Keratinocyte (primary cell): Measurements from ENCODE around the gene KDSR. TPM values are rescaled to one million over a fixed set of nuclear protein-coding genes. Genes with fewer than 3 reads are reported as not detected.

Source experiments
- DNase-seq: peaks from one replicate; pipeline ENCODE4 v3.0.0-alpha.2; 2011; ENCODE audit warnings: low read depth, missing footprints, low spot score
- FAIRE-seq: peaks from 2 replicates; lab custom pipeline; 2011; peaks lifted over from hg19 to GRCh38; lab: Jason Lieb, UNC
- H2AFZ ChIP-seq: 2 replicates; pipeline ENCODE4 v1.6.0; 2012; ENCODE audit warnings: low read length, control low read depth, inconsistent platforms; ENCODE audit not compliant: control insufficient read depth
- H3K27ac ChIP-seq: 2 replicates; pipeline ENCODE4 v1.5.1; 2011; ENCODE audit warnings: low read length; ENCODE audit not compliant: control insufficient read depth, insufficient read depth
- H3K27me3 ChIP-seq: 3 replicates; pipeline ENCODE4 v1.6.0; 2011; ENCODE audit warnings: low read length; ENCODE audit not compliant: control insufficient read depth, insufficient read depth; ENCODE audit errors: extremely low read depth
- H3K36me3 ChIP-seq, 2 experiments: 2 replicates in 1 of 2; 3 replicates in 1 of 2; pipeline ENCODE4 v1.5.1; 2011; ENCODE audit warnings: low read length in 2 of 2, mild to moderate bottlenecking in 1 of 2; ENCODE audit not compliant: control insufficient read depth in 2 of 2, insufficient read depth in 2 of 2; ENCODE audit errors: extremely low read depth in 1 of 2
- H3K4me1 ChIP-seq: 3 replicates; pipeline ENCODE4 v1.5.1; 2011; ENCODE audit warnings: low read length; ENCODE audit not compliant: control insufficient read depth, insufficient read depth; ENCODE audit errors: extremely low read depth
- H3K4me2 ChIP-seq: 3 replicates; pipeline ENCODE4 v1.6.0; 2011; ENCODE audit warnings: low read depth, low read length; ENCODE audit not compliant: control insufficient read depth, insufficient read depth; ENCODE audit errors: extremely low read depth
- H3K4me3 ChIP-seq, 3 experiments: fragments of 200-600 bp in 1 of 3; sonication (generic) in 1 of 3; 2 replicates in 2 of 3; 3 replicates in 1 of 3; pipeline ENCODE4 v1.5.1; 2011 to 2016; ENCODE audit warnings: low read length in 3 of 3, mild to moderate bottlenecking in 3 of 3, control low read depth in 2 of 3, inconsistent platforms in 1 of 3, low read depth in 1 of 3, mixed read lengths in 1 of 3, mixed run types in 1 of 3, moderate library complexity in 1 of 3; ENCODE audit not compliant: control insufficient read depth in 2 of 3, insufficient read depth in 2 of 3; ENCODE audit errors: extremely low read depth in 1 of 3
- H3K79me2 ChIP-seq: 2 replicates; pipeline ENCODE4 v1.6.0; 2012; ENCODE audit warnings: low read length; ENCODE audit not compliant: control insufficient read depth, insufficient read depth
- H3K9ac ChIP-seq: 3 replicates; pipeline ENCODE4 v1.6.0; 2011; ENCODE audit warnings: low read length; ENCODE audit not compliant: control insufficient read depth, insufficient read depth; ENCODE audit errors: extremely low read depth
- H3K9me1 ChIP-seq: 3 replicates; pipeline ENCODE4 v1.6.0; 2011; ENCODE audit warnings: low read length; ENCODE audit not compliant: control insufficient read depth, insufficient read depth; ENCODE audit errors: extremely low read depth
- H3K9me3 ChIP-seq: 2 replicates; pipeline ENCODE4 v1.5.1; 2012; ENCODE audit warnings: low read depth, low read length; ENCODE audit not compliant: control insufficient read depth
- H4K20me1 ChIP-seq: 3 replicates; pipeline ENCODE4 v1.6.0; 2011; ENCODE audit warnings: low read length; ENCODE audit not compliant: control insufficient read depth, insufficient read depth; ENCODE audit errors: extremely low read depth
- EZH2 ChIP-seq: IDR thresholded peaks from one replicate; pipeline ENCODE4 v1.6.1; 2012; ENCODE audit warnings: inconsistent platforms, mild to moderate bottlenecking, low read length, moderate library complexity
- dilution Hi-C: fragments of 300-500 bp; cut with MboI; formaldehyde crosslinking; loops from one replicate; pipeline ENCODE4 v1.7.0; 2020; ENCODE audit warnings: low sequenced_read_pairs; ENCODE audit not compliant: extremely low pct_ligation_motif_present
- polyA plus RNA-seq, 5 experiments: library from polyadenylated mRNA; depleted of rRNA in 3 of 5; stranded (reverse) in 3 of 5; stranded (forward) in 1 of 5; unstranded in 1 of 5; fragments of >200 nt; gene quantifications; 1 replicate in 1 of 5; 2 replicates in 3 of 5; 3 replicates in 1 of 5; pipeline versions ENCODE4 v1.2.1 to v1.2.3, GENCODE V29; 2011 to 2012; ENCODE audit warnings: missing spikeins in 2 of 5, low read depth in 1 of 5, low replicate concordance in 1 of 5
- TF ChIP-seq, protein P1 (sequence below), 3 experiments: IDR thresholded peaks in 1 of 3; conservative IDR thresholded peaks in 1 of 3; optimal IDR thresholded peaks in 1 of 3; 2 replicates in 2 of 3; 3 replicates in 1 of 3; pipeline versions ENCODE3 to v1.5.1; 2011; ENCODE audit warnings: low read length in 3 of 3, mild to moderate bottlenecking in 3 of 3, moderate library complexity in 2 of 3, control low read depth in 1 of 3, inconsistent platforms in 1 of 3; ENCODE audit not compliant: insufficient read depth in 2 of 3; ENCODE audit errors: extremely low read depth in 1 of 3

The KDSR gene
- polyA plus RNA-seq, 1 donor (not counting 4 experiments of a cell fraction or from before 2014, with no cell fraction given), result 68.6 TPM

DNA sequence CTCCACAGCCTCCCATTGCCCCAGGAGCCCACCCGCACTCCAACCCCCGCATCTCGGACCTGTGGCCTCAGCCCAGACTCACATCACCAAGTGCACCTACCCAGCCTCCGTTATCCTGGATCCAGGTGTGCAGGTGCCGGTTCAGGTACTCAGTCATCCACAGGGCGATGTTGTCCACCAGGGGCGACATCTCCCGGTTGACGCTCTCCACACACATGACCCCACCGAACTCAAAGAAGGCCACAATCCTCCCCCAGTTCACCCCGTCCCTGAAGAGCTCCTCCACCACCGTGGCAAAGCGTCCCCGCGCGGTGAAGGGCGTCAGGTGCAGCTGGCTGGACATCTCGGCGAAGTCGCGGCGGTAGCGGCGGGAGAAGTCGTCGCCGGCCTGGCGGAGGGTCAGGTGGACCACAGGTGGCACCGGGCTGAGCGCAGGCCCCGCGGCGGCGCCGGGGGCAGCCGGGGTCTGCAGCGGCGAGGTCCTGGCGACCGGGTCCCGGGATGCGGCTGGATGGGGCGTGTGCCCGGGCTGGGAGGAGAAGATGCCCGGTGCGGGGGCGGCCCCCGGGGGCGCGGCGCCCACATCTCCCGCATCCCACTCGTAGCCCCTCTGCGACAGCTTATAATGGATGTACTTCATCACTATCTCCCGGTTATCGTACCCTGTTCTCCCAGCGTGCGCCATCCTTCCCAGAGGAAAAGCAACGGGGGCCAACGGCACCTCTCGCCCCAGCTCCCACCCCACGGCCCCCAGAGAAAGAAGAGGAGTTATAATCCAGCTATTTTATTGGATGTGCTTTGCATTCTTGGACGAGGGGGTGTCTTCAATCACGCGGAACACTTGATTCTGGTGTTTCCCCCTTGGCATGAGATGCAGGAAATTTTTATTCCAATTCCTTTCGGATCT lies 48.8 kb downstream of the KDSR start:
- no peaks in the 10 kb centered on the region for H3K9me3 ChIP-seq
- H4K20me1 ChIP-seq, result no peaks in the 10 kb centered on the region
- peaks cover 20% of the 10 kb centered on the region for H3K4me1 ChIP-seq
- no peak overlapping the region for H3K27ac ChIP-seq
- H3K9ac ChIP-seq, result peak overlapping the region; percentile 70
- peaks cover 10% of the 10 kb centered on the region for H3K27me3 ChIP-seq
- H3K4me3 ChIP-seq, result peak overlapping the region; percentile 11 to 84 (median 74)
- no peaks in the 10 kb centered on the region for H3K36me3 ChIP-seq
- H3K4me2 ChIP-seq, result peak overlapping the region; percentile 95
- no peak for FAIRE-seq
- dilution Hi-C loops, result loop anchor here (25.0 kb wide), 1 partner anchor 306 kb away; no protein-coding TSS in a partner anchor
- no peak overlapping the region for H2AFZ ChIP-seq
- no peak for DNase-seq
- peak; percentile 1 for TF ChIP-seq EZH2
- TF ChIP-seq, protein P1, sequence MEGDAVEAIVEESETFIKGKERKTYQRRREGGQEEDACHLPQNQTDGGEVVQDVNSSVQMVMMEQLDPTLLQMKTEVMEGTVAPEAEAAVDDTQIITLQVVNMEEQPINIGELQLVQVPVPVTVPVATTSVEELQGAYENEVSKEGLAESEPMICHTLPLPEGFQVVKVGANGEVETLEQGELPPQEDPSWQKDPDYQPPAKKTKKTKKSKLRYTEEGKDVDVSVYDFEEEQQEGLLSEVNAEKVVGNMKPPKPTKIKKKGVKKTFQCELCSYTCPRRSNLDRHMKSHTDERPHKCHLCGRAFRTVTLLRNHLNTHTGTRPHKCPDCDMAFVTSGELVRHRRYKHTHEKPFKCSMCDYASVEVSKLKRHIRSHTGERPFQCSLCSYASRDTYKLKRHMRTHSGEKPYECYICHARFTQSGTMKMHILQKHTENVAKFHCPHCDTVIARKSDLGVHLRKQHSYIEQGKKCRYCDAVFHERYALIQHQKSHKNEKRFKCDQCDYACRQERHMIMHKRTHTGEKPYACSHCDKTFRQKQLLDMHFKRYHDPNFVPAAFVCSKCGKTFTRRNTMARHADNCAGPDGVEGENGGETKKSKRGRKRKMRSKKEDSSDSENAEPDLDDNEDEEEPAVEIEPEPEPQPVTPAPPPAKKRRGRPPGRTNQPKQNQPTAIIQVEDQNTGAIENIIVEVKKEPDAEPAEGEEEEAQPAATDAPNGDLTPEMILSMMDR (optimal IDR thresholded peaks at IDR 0.05 in 1 of 3, IDR thresholded peaks at IDR 0.05 in 1 of 3, conservative IDR thresholded peaks at IDR 0.05 in 1 of 3; ENCODE audit: extremely low read depth in 1 of 3, insufficient read depth in 2 of 3, low read length in 3 of 3), result peak; percentile 59 to 78 (median 70)
- no peaks in the 10 kb centered on the region for H3K9me1 ChIP-seq
- H3K79me2 ChIP-seq, result no peaks in the 10 kb centered on the region

DNA sequence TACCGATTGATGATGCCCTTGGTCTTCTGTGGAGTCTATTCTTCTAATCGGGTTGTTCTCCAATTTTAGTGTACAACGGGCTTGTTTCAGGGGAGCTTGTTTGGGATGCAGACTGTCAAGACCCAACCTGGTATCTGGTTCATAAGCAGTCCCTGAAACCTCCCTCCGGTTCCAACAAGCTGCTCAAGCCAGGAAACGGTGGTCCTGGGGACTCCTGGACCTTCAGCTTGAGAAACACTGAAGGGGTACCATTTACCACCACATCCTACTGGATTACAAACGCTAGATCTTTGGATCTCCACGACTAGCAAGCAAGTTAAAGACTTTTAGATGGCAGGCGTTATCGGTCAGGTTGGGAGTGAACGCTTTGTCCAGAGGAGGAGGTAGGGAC lies 49.5 kb downstream of the KDSR start:
- no peak overlapping the region for H3K4me2 ChIP-seq
- no peaks in the 10 kb centered on the region for H3K79me2 ChIP-seq
- H3K9ac ChIP-seq, result no peak overlapping the region
- H3K4me1 ChIP-seq, result peaks cover 16% of the 10 kb centered on the region
- no peaks in the 10 kb centered on the region for H3K36me3 ChIP-seq
- no peak overlapping the region for H3K4me3 ChIP-seq
- no peaks in the 10 kb centered on the region for H4K20me1 ChIP-seq
- TF ChIP-seq EZH2, result no peak
- TF ChIP-seq, protein P1 (optimal IDR thresholded peaks at IDR 0.05 in 1 of 3, IDR thresholded peaks at IDR 0.05 in 1 of 3, conservative IDR thresholded peaks at IDR 0.05 in 1 of 3; ENCODE audit: extremely low read depth in 1 of 3, insufficient read depth in 2 of 3, low read length in 3 of 3), result no peak
- H3K9me3 ChIP-seq, result no peaks in the 10 kb centered on the region
- FAIRE-seq, result no peak
- no peak for DNase-seq
- H3K27me3 ChIP-seq, result peaks cover 10% of the 10 kb centered on the region
- H3K9me1 ChIP-seq, result no peaks in the 10 kb centered on the region
- dilution Hi-C loops, result loop anchor here (25.0 kb wide), 1 partner anchor 305 kb away; no protein-coding TSS in a partner anchor
- no peak overlapping the region for H3K27ac ChIP-seq
- H2AFZ ChIP-seq, result no peak overlapping the region
